ENCODE results near the gene METTL14. TPM values are rescaled to one million over a fixed set of nuclear protein-coding genes. Genes with fewer than 3 reads are reported as not detected.
"Not testable (repeated sequence)": the region's sequence is repeated elsewhere in the genome, so short reads cannot be mapped to it uniquely, and the experiment has no call there.

Gene METTL14
- 10 to 100 TPM; 44.5 to 51.2 TPM for total RNA-seq

GRCh38 chr4:118684873-118685811 lies at the start of gene METTL14:
Gene METTL14, plus strand, starts transcription at chr4:118685392. Its CDS starts 143 bp downstream, at chr4:118685535.
- DNase-seq = peak; percentile 89
- Mint-ChIP-seq H3K4me3 (peak within 1 kb of the TSS; percentile 100), H3K36me3 (peaks cover 9% of the 10 kb centered on the region), H3K27ac (peak within 1 kb of the TSS; percentile 96), H3K9me3 (peaks cover 2% of the 10 kb centered on the region), H3K27me3 (no peaks in the 10 kb centered on the region), H3K4me1 (peaks cover 24% of the 10 kb centered on the region)

- H3K27ac Mint-ChIP-seq, DNase-seq, H3K36me3 Mint-ChIP-seq, H3K4me3 Mint-ChIP-seq, H3K27me3 Mint-ChIP-seq, H3K9me3 Mint-ChIP-seq, H3K4me1 Mint-ChIP-seq: not testable (repeated sequence)
These were observed 49.1 kb upstream of the METTL14 start for GRCh38 chr4:118636126-118636525.

GRCh38 chr4:118664665-118665064 lies 20.5 kb upstream of the METTL14 start:
- not testable (repeated sequence) for H3K9me3 Mint-ChIP-seq, H3K27ac Mint-ChIP-seq, H3K4me3 Mint-ChIP-seq, H3K27me3 Mint-ChIP-seq, H3K36me3 Mint-ChIP-seq, H3K4me1 Mint-ChIP-seq
- peak; percentile 11 for DNase-seq

GRCh38 chr4:118669220-118669619 lies 16.0 kb upstream of the METTL14 start:
- not testable (repeated sequence) for H3K36me3 Mint-ChIP-seq, H3K9me3 Mint-ChIP-seq, H3K27me3 Mint-ChIP-seq

GRCh38 chr4:118670968-118671367 lies 14.2 kb upstream of the METTL14 start:
- not testable (repeated sequence) for H3K36me3 Mint-ChIP-seq, H3K4me3 Mint-ChIP-seq, H3K9me3 Mint-ChIP-seq, H3K4me1 Mint-ChIP-seq, H3K27me3 Mint-ChIP-seq, DNase-seq, H3K27ac Mint-ChIP-seq

More at GRCh38 chr4:118669220-118669619, 16.0 kb upstream of the METTL14 start:
- H3K27ac Mint-ChIP-seq, H3K4me3 Mint-ChIP-seq, H3K4me1 Mint-ChIP-seq: not testable (repeated sequence)
- DNase-seq = peak; percentile 8

- no peaks in the 10 kb centered on the region for H3K36me3 Mint-ChIP-seq
- DNase-seq = no peak
These were observed 9.1 kb upstream of the METTL14 start for GRCh38 chr4:118676128-118676527.

GRCh38 chr4:118680808-118681207 lies 4.4 kb upstream of the METTL14 start:
- H3K4me1 Mint-ChIP-seq = peaks cover 10% of the 10 kb centered on the region
- H3K27ac Mint-ChIP-seq = no peak overlapping the region
- H3K27me3 Mint-ChIP-seq = no peaks in the 10 kb centered on the region
- no peaks in the 10 kb centered on the region for H3K36me3 Mint-ChIP-seq
- DNase-seq = no peak
- peaks cover 2% of the 10 kb centered on the region for H3K9me3 Mint-ChIP-seq
- no peak overlapping the region for H3K4me3 Mint-ChIP-seq

More at GRCh38 chr4:118676128-118676527, 9.1 kb upstream of the METTL14 start:
- Mint-ChIP-seq H3K4me1 (no peaks in the 10 kb centered on the region), H3K27me3 (no peaks in the 10 kb centered on the region), H3K9me3 (no peaks in the 10 kb centered on the region), H3K27ac (no peak overlapping the region), H3K4me3 (no peak overlapping the region)

GRCh38 chr4:118682928-118683327 lies 2.3 kb upstream of the METTL14 start:
- Mint-ChIP-seq H3K4me1 (peaks cover 24% of the 10 kb centered on the region), H3K36me3 (peaks cover 5% of the 10 kb centered on the region), H3K27ac (no peak overlapping the region), H3K9me3 (peaks cover 2% of the 10 kb centered on the region), H3K27me3 (no peaks in the 10 kb centered on the region), H3K4me3 (no peak overlapping the region)
- DNase-seq = no peak

GRCh38 chr4:118683513-118683912 lies 1.7 kb upstream of the METTL14 start:
- H3K4me3 Mint-ChIP-seq = no peak overlapping the region
- H3K27ac Mint-ChIP-seq = no peak overlapping the region
- no peak for DNase-seq
- no peaks in the 10 kb centered on the region for H3K27me3 Mint-ChIP-seq
- H3K4me1 Mint-ChIP-seq = peaks cover 24% of the 10 kb centered on the region
- H3K9me3 Mint-ChIP-seq = peaks cover 2% of the 10 kb centered on the region
- H3K36me3 Mint-ChIP-seq = peaks cover 5% of the 10 kb centered on the region

- Mint-ChIP-seq H3K27ac (no peak overlapping the region), H3K4me1 (no peaks in the 10 kb centered on the region), H3K4me3 (no peak overlapping the region), H3K27me3 (no peaks in the 10 kb centered on the region), H3K9me3 (no peaks in the 10 kb centered on the region), H3K36me3 (peaks cover 13% of the 10 kb centered on the region)
- DNase-seq = no peak
These were observed 17.9 kb downstream of the METTL14 start for GRCh38 chr4:118703118-118703517.

GRCh38 chr4:118711052-118711451 lies 25.9 kb downstream of the METTL14 start:
- Mint-ChIP-seq H3K4me1 (peaks cover 22% of the 10 kb centered on the region), H3K36me3 (peaks cover 27% of the 10 kb centered on the region), H3K27me3 (no peaks in the 10 kb centered on the region), H3K27ac (no peak overlapping the region), H3K9me3 (no peaks in the 10 kb centered on the region), H3K4me3 (no peak overlapping the region)
- no peak for DNase-seq

- H3K27me3 Mint-ChIP-seq = no peaks in the 10 kb centered on the region
- no peak overlapping the region for H3K27ac Mint-ChIP-seq
- no peak for DNase-seq
- H3K9me3 Mint-ChIP-seq = no peaks in the 10 kb centered on the region
- peaks cover 22% of the 10 kb centered on the region for H3K4me1 Mint-ChIP-seq
- peaks cover 26% of the 10 kb centered on the region for H3K36me3 Mint-ChIP-seq
- no peak overlapping the region for H3K4me3 Mint-ChIP-seq
These were observed 27.7 kb downstream of the METTL14 start for GRCh38 chr4:118712872-118713271.

- H3K4me1 Mint-ChIP-seq = peaks cover 16% of the 10 kb centered on the region
- H3K9me3 Mint-ChIP-seq = no peaks in the 10 kb centered on the region
- no peaks in the 10 kb centered on the region for H3K27me3 Mint-ChIP-seq
- H3K4me3 Mint-ChIP-seq = no peak overlapping the region
- H3K27ac Mint-ChIP-seq = no peak overlapping the region
- peaks cover 22% of the 10 kb centered on the region for H3K36me3 Mint-ChIP-seq
- DNase-seq = no peak
These were observed 29.5 kb downstream of the METTL14 start for GRCh38 chr4:118714682-118715081.

- Mint-ChIP-seq H3K27me3 (no peaks in the 10 kb centered on the region), H3K4me1 (peaks cover 16% of the 10 kb centered on the region), H3K27ac (no peak overlapping the region), H3K36me3 (peaks cover 12% of the 10 kb centered on the region), H3K4me3 (no peak overlapping the region), H3K9me3 (no peaks in the 10 kb centered on the region)
- DNase-seq = no peak
These were observed 31.1 kb downstream of the METTL14 start for GRCh38 chr4:118716304-118716703.

GRCh38 chr4:118718511-118719170 lies 33.4 kb downstream of the METTL14 start:
- Mint-ChIP-seq H3K4me3 (no peak overlapping the region), H3K4me1 (no peaks in the 10 kb centered on the region), H3K27me3 (no peaks in the 10 kb centered on the region), H3K36me3 (peaks cover 2% of the 10 kb centered on the region), H3K27ac (no peak overlapping the region), H3K9me3 (no peaks in the 10 kb centered on the region)
- no peak for DNase-seq
